Measurements from ENCODE around the gene ARHGAP9. TPM values are rescaled to one million over a fixed set of nuclear protein-coding genes. Genes with fewer than 3 reads are reported as not detected.

The ARHGAP9 gene
- total RNA-seq, 3 donors from 2014 or later (not counting 1 experiment from before 2014, with no cell fraction given) = 558 to 1,091 (median 1,015) TPM

GRCh38 chr12:57434517-57435223, 45.0 kb downstream of the ARHGAP9 start, which contains the start of gene INHBC:
Gene INHBC, plus strand, starts transcription at chr12:57434784. Its CDS starts 103 bp downstream, at chr12:57434887.
- H3K4me3 Mint-ChIP-seq = peak within 1 kb of the TSS; percentile 87
- ATAC-seq (no peak), DNase-seq (no peak)
- peak within 1 kb of the TSS; percentile 88 to 94 for H3K27ac Mint-ChIP-seq
- Histone ChIP-seq H3K9me3 (ENCODE audit: control insufficient read depth, insufficient read depth, low read length) (no peaks in the 10 kb centered on the region), H3K4me3 (ENCODE audit: low read length) (no peak within 1 kb of the TSS), H3K36me3 (ENCODE audit: control insufficient read depth, insufficient read depth, low read length) (no peaks in the 10 kb centered on the region), H3K27me3 (ENCODE audit: control insufficient read depth, insufficient read depth, low read length) (no peaks in the 10 kb centered on the region), H3K27ac (ENCODE audit: low read length) (peak within 1 kb of the TSS; percentile 57), H3K4me1 (ENCODE audit: control insufficient read depth, insufficient read depth, low read length) (peaks cover 21% of the 10 kb centered on the region)
- TF ChIP-seq, protein P1, sequence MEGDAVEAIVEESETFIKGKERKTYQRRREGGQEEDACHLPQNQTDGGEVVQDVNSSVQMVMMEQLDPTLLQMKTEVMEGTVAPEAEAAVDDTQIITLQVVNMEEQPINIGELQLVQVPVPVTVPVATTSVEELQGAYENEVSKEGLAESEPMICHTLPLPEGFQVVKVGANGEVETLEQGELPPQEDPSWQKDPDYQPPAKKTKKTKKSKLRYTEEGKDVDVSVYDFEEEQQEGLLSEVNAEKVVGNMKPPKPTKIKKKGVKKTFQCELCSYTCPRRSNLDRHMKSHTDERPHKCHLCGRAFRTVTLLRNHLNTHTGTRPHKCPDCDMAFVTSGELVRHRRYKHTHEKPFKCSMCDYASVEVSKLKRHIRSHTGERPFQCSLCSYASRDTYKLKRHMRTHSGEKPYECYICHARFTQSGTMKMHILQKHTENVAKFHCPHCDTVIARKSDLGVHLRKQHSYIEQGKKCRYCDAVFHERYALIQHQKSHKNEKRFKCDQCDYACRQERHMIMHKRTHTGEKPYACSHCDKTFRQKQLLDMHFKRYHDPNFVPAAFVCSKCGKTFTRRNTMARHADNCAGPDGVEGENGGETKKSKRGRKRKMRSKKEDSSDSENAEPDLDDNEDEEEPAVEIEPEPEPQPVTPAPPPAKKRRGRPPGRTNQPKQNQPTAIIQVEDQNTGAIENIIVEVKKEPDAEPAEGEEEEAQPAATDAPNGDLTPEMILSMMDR (IDR thresholded peaks at IDR 0.05) = no peak
- H3K9me3 Mint-ChIP-seq = no peaks in the 10 kb centered on the region
- no peaks in the 10 kb centered on the region for H3K36me3 Mint-ChIP-seq
- H3K4me1 Mint-ChIP-seq = peaks cover 24 to 28% of the 10 kb centered on the region in 2 donors
- intact Hi-C loops (cut with micrococcal nuclease) = no loop called here
- no peaks in the 10 kb centered on the region for H3K27me3 Mint-ChIP-seq (ENCODE audit: low read depth in 2 of 2)
- WGBS (ENCODE audit: insufficient coverage) = 89% methylated on average over 8 of the region's 8 CpGs

DNA sequence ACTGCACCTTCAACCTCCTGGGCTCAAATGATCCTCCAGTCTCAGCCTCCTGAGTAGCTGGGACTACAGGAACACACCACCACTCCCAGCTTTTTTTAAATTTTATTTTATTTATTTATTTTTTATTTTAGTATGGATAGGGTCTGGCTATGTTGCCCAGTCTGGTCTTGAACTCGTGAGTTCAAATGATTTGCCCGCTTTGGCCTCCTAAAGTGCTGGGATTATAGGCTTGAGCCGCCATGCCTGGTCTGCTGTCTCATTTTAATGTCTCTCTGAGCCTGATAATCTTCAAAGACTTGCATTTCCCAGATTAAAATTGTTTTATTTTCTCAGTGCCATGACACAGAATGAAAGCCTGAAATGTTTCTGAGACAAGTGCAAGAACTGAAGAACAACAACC, 46.3 kb downstream of the ARHGAP9 start:
- DNase-seq = no peak
- H3K27me3 Mint-ChIP-seq (ENCODE audit: low read depth in 2 of 2) = no peaks in the 10 kb centered on the region
- Histone ChIP-seq H3K9me3 (ENCODE audit: control insufficient read depth, insufficient read depth, low read length) (no peaks in the 10 kb centered on the region), H3K27ac (ENCODE audit: low read length) (no peak overlapping the region), H3K36me3 (ENCODE audit: control insufficient read depth, insufficient read depth, low read length) (no peaks in the 10 kb centered on the region), H3K4me1 (ENCODE audit: control insufficient read depth, insufficient read depth, low read length) (peaks cover 26% of the 10 kb centered on the region), H3K27me3 (ENCODE audit: control insufficient read depth, insufficient read depth, low read length) (no peaks in the 10 kb centered on the region), H3K4me3 (ENCODE audit: low read length) (no peak overlapping the region)
- no peaks in the 10 kb centered on the region for H3K9me3 Mint-ChIP-seq
- H3K36me3 Mint-ChIP-seq = no peaks in the 10 kb centered on the region
- TF ChIP-seq, protein P1 (IDR thresholded peaks at IDR 0.05) = no peak
- intact Hi-C loops (cut with micrococcal nuclease) = no loop called here
- WGBS (ENCODE audit: insufficient coverage) = 97% methylated on average over 3 of the region's 3 CpGs
- H3K4me3 Mint-ChIP-seq = no peak overlapping the region
- H3K27ac Mint-ChIP-seq = no peak overlapping the region
- ATAC-seq = no peak
- H3K4me1 Mint-ChIP-seq = peaks cover 31 to 35% of the 10 kb centered on the region in 2 donors

DNA sequence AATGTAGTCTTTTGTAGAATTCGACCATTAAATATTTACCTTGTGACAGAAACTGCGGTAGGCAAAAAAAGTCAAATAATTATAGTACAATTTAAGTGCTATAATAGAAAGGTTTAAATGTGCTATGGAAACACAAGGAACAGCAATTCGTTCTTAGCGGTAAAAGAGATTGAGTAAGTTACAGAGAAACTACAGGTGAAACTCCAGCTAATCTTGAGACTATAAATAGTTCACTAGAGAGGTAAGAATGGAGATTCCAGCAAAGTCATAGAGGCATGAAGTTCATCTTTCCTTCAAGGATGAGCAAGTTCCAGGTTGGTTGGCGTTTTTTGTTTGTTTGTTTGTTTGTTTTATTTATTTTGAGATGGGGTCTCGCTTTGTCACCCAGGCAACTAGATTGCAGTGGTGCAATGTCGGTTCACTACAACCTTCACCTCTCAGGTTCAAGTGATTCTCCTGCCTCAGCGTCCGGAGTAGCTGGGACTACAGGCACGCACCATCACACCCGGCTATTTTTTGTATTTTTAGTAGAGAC, 47.9 kb downstream of the ARHGAP9 start:
- H3K4me3 ChIP-seq (ENCODE audit: low read length) = peak overlapping the region; percentile 68
- ATAC-seq (no peak), DNase-seq (no peak)
- peaks cover 26% of the 10 kb centered on the region for H3K4me1 ChIP-seq (ENCODE audit: control insufficient read depth, insufficient read depth, low read length)
- peak overlapping the region; percentile 99 to 100 for H3K27ac Mint-ChIP-seq
- no peaks in the 10 kb centered on the region for H3K36me3 ChIP-seq (ENCODE audit: control insufficient read depth, insufficient read depth, low read length)
- no peaks in the 10 kb centered on the region for H3K27me3 ChIP-seq (ENCODE audit: control insufficient read depth, insufficient read depth, low read length)
- H3K36me3 Mint-ChIP-seq = no peaks in the 10 kb centered on the region
- H3K9me3 ChIP-seq (ENCODE audit: control insufficient read depth, insufficient read depth, low read length) = no peaks in the 10 kb centered on the region
- H3K9me3 Mint-ChIP-seq = no peaks in the 10 kb centered on the region
- H3K4me1 Mint-ChIP-seq = peaks cover 35 to 41% of the 10 kb centered on the region in 2 donors
- TF ChIP-seq, protein P1 (IDR thresholded peaks at IDR 0.05) = no peak
- intact Hi-C loops (cut with micrococcal nuclease) = loop anchor here (2.0 kb wide), 1 partner anchor 27 kb away; the partner anchor contains the start of gene GLI1
- peak overlapping the region; percentile 99 for H3K27ac ChIP-seq (ENCODE audit: low read length)
- 91% methylated on average over 9 of the region's 11 CpGs for WGBS (ENCODE audit: insufficient coverage)
- H3K4me3 Mint-ChIP-seq = peak overlapping the region; percentile 97
- no peaks in the 10 kb centered on the region for H3K27me3 Mint-ChIP-seq (ENCODE audit: low read depth in 2 of 2)
